KMS-11 (cell line): ENCODE data around the gene OR11H6.
"Not testable (repeated sequence)": the region's sequence is repeated elsewhere in the genome, so short reads cannot be mapped to it uniquely, and the experiment has no call there.

ENCODE experiments used
- H2AFZ ChIP-seq: fragments of 200-600 bp; sonication (generic); 2 replicates; pipeline ENCODE4 v1.6.1; 2016; ENCODE audit warnings: antibody characterized with exemption, mixed run types, low read depth
- H3K27ac ChIP-seq: fragments of 200-600 bp; sonication (generic); 2 replicates; pipeline ENCODE4 v1.6.1; 2016; ENCODE audit warnings: mild to moderate bottlenecking, mixed run types
- H3K27me3 ChIP-seq: fragments of 200-600 bp; sonication (generic); 2 replicates; pipeline ENCODE4 v1.6.1; 2017; ENCODE audit warnings: mild to moderate bottlenecking, low read depth, mixed run types, moderate library complexity; ENCODE audit not compliant: insufficient read depth
- H3K36me3 ChIP-seq: fragments of 200-600 bp; sonication (generic); 2 replicates; pipeline ENCODE4 v1.6.1; 2017; ENCODE audit warnings: mild to moderate bottlenecking, mixed run types; ENCODE audit not compliant: insufficient read depth
- H3K4me1 ChIP-seq: fragments of 200-600 bp; sonication (generic); 2 replicates; pipeline ENCODE4 v1.6.1; 2016; ENCODE audit warnings: mild to moderate bottlenecking, low read depth, mixed run types; ENCODE audit not compliant: poor library complexity, severe bottlenecking
- H3K4me2 ChIP-seq: fragments of 200-600 bp; sonication (generic); 2 replicates; pipeline ENCODE4 v1.7.0; 2016; ENCODE audit warnings: mild to moderate bottlenecking, mixed run types
- H3K4me3 ChIP-seq: fragments of 200-600 bp; sonication (generic); IDR thresholded peaks from 2 replicates; pipeline ENCODE4 v1.6.1; 2017; ENCODE audit warnings: low read depth, low read length, mixed read lengths; ENCODE audit not compliant: insufficient read depth
- H3K79me2 ChIP-seq: fragments of 200-600 bp; sonication (generic); 2 replicates; pipeline ENCODE4 v1.6.1; 2016; ENCODE audit warnings: low read depth, mixed run types; ENCODE audit not compliant: insufficient read depth
- H3K9ac ChIP-seq: fragments of 200-600 bp; sonication (generic); 2 replicates; pipeline ENCODE4 v1.6.1; 2016; ENCODE audit warnings: mild to moderate bottlenecking, mixed run types
- H4K20me1 ChIP-seq: fragments of 200-600 bp; sonication (generic); 2 replicates; pipeline ENCODE4 v1.6.1; 2016; ENCODE audit warnings: mild to moderate bottlenecking, mixed run types; ENCODE audit not compliant: insufficient read depth
- CTCF ChIP-seq: fragments of 200-600 bp; sonication (generic); conservative IDR thresholded peaks from 2 replicates; pipeline ENCODE4 v1.6.1; 2017; ENCODE audit warnings: low read depth, mild to moderate bottlenecking, antibody characterized with exemption, low read length, moderate library complexity, mixed read lengths

The OR11H6 gene

GRCh38 chr14:20204721-20205120, 18.8 kb upstream of the OR11H6 start:
- Histone ChIP-seq H3K27me3 (no peaks in the 10 kb centered on the region), H3K79me2 (no peaks in the 10 kb centered on the region), H4K20me1 (no peaks in the 10 kb centered on the region), H2AFZ (no peak overlapping the region), H3K27ac (no peak overlapping the region), H3K4me1 (no peaks in the 10 kb centered on the region), H3K9ac (no peak overlapping the region), H3K4me2 (no peak overlapping the region), H3K36me3 (no peaks in the 10 kb centered on the region), H3K4me3 (no peak overlapping the region)
- no peak for TF ChIP-seq CTCF

GRCh38 chr14:20209595-20209994, 13.9 kb upstream of the OR11H6 start:
- Histone ChIP-seq H4K20me1 (no peaks in the 10 kb centered on the region), H2AFZ (no peak overlapping the region), H3K36me3 (no peaks in the 10 kb centered on the region), H3K4me3 (no peak overlapping the region), H3K27me3 (no peaks in the 10 kb centered on the region), H3K4me2 (no peak overlapping the region), H3K27ac (no peak overlapping the region), H3K9ac (no peak overlapping the region), H3K4me1 (no peaks in the 10 kb centered on the region), H3K79me2 (no peaks in the 10 kb centered on the region)
- no peak for TF ChIP-seq CTCF

- not testable (repeated sequence) for H4K20me1 ChIP-seq, H3K4me2 ChIP-seq, H3K36me3 ChIP-seq, H3K27ac ChIP-seq, H3K9ac ChIP-seq, H3K79me2 ChIP-seq, H2AFZ ChIP-seq, H3K4me1 ChIP-seq, H3K4me3 ChIP-seq, H3K27me3 ChIP-seq
Observed at GRCh38 chr14:20212406-20212805, 11.1 kb upstream of the OR11H6 start.

DNA sequence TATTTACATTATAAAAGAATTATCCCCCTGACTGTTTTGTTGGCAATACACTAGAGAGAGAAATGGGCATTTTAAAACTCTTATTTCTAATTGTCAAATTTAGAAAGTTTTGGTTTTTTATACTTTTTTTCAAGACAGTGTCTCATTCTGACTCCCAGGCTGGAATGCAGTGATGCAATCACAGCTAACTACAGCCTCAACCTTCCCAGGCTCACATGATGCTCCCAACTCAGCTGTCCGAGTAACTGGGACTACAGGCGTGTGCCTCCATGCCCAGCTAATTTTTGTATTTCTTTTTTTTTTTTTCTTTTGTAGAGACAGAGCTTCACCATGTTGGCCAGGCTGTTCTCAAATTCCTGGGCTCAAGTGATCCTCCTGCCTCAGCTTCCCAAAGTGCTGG, 8.3 kb upstream of the OR11H6 start:
- no peak overlapping the region for H2AFZ ChIP-seq

DNA sequence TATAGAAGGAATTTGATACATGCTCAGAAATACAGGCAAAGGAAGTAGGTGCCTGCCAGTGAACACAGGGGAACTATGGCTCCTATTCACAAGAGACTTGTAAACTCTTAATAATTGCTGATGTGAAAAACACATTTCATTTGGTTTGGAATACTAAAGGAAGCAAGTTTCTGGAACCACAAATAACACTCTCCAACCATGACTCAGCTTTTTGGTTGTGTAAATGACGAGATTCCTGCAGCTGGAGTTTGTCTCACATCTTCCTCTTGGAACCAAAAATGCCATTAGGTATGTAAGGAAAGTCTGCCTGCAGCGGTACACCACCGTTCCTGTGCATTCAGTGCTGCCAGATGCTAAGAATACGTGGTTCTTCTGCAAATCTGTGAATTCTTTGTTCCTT, 4.5 kb upstream of the OR11H6 start:
- no peak overlapping the region for H3K4me2 ChIP-seq
- no peaks in the 10 kb centered on the region for H3K27me3 ChIP-seq
- no peak for TF ChIP-seq CTCF
- no peaks in the 10 kb centered on the region for H3K4me1 ChIP-seq
- no peak overlapping the region for H3K27ac ChIP-seq
- H3K4me3 ChIP-seq = no peak overlapping the region
- H3K79me2 ChIP-seq = no peaks in the 10 kb centered on the region
- no peak overlapping the region for H2AFZ ChIP-seq
- H3K9ac ChIP-seq = no peak overlapping the region
- H3K36me3 ChIP-seq = no peaks in the 10 kb centered on the region
- no peaks in the 10 kb centered on the region for H4K20me1 ChIP-seq

More for the DNA sequence above, 8.3 kb upstream of the OR11H6 start:
- H3K36me3 ChIP-seq = no peaks in the 10 kb centered on the region
- no peak overlapping the region for H3K9ac ChIP-seq
- no peak overlapping the region for H3K27ac ChIP-seq
- H4K20me1 ChIP-seq = no peaks in the 10 kb centered on the region
- no peak overlapping the region for H3K4me2 ChIP-seq
- H3K4me3 ChIP-seq = no peak overlapping the region
- H3K4me1 ChIP-seq = no peaks in the 10 kb centered on the region
- no peak for TF ChIP-seq CTCF
- no peaks in the 10 kb centered on the region for H3K79me2 ChIP-seq
- no peaks in the 10 kb centered on the region for H3K27me3 ChIP-seq
